CD8-positive, alpha-beta memory T cell (primary cell): ENCODE data around the gene FBXW4. TPM values are rescaled to one million over a fixed set of nuclear protein-coding genes. Genes with fewer than 3 reads are reported as not detected.
A peak's percentile ranks its signal among the peaks of the same experiment; 100 is the strongest.
"Not testable (repeated sequence)": the region's sequence is repeated elsewhere in the genome, so short reads cannot be mapped to it uniquely, and the experiment has no call there.

Experiments used
- CTCF ChIA-PET: fragments of 350-600 bp; sonication (Branson Sonifier 250); formaldehyde crosslinking; loops from one replicate; lab custom pipeline; 2021; ENCODE audit warnings: antibody characterized with exemption; lab: Charles Lee
- POLR2A ChIA-PET: fragments of 350-600 bp; sonication (Branson Sonifier 250); formaldehyde crosslinking; loops from one replicate; lab custom pipeline; 2021; ENCODE audit warnings: antibody characterized with exemption; lab: Charles Lee
- DNase-seq, 5 donors: peaks; one replicate each; pipeline versions ENCODE4 v3.0.0 to v3.0.0-alpha.2; 2020 to 2022; ENCODE audit warnings: mixed read lengths in 1 of 5
- H3K27ac ChIP-seq: one replicate; pipeline ENCODE4 v1.7.0; 2013; ENCODE audit warnings: low read depth, mild to moderate bottlenecking, low read length, moderate library complexity
- H3K27me3 ChIP-seq: 2 replicates; pipeline ENCODE4 v1.7.0; 2013; ENCODE audit warnings: low read length, mild to moderate bottlenecking; ENCODE audit not compliant: insufficient read depth, poor library complexity, severe bottlenecking
- H3K36me3 ChIP-seq: 2 replicates; pipeline ENCODE4 v1.7.0; 2013; ENCODE audit warnings: mild to moderate bottlenecking, low read length, moderate library complexity; ENCODE audit not compliant: insufficient read depth
- H3K4me1 ChIP-seq: 2 replicates; pipeline ENCODE4 v1.7.0; 2013; ENCODE audit warnings: mild to moderate bottlenecking, low read length, moderate library complexity; ENCODE audit not compliant: insufficient read depth
- H3K4me3 ChIP-seq: 2 replicates; pipeline ENCODE4 v1.7.0; 2013; ENCODE audit warnings: mild to moderate bottlenecking, low read length
- H3K9me3 ChIP-seq: 2 replicates; pipeline ENCODE4 v1.7.0; 2013; ENCODE audit warnings: mild to moderate bottlenecking, low read length
- H3K27ac Mint-ChIP-seq, 8 donors: one replicate each; pipeline ENCODE4 v1.8.0; 2020 to 2021; ENCODE audit warnings: mixed read lengths in 8 of 8, mild to moderate bottlenecking in 6 of 8, inconsistent platforms in 3 of 8, moderate library complexity in 3 of 8
- H3K27me3 Mint-ChIP-seq, 2 donors: one replicate each; pipeline ENCODE4 v1.8.0; 2020 to 2021; ENCODE audit warnings: mixed read lengths in 2 of 2, mild to moderate bottlenecking in 1 of 2, moderate library complexity in 1 of 2
- H3K36me3 Mint-ChIP-seq, 3 donors: one replicate each; pipeline ENCODE4 v1.8.0; 2020 to 2021; ENCODE audit warnings: mixed read lengths in 3 of 3, inconsistent platforms in 1 of 3, mild to moderate bottlenecking in 1 of 3
- H3K4me1 Mint-ChIP-seq, 3 donors: one replicate each; pipeline ENCODE4 v1.8.0; 2020 to 2021; ENCODE audit warnings: mixed read lengths in 3 of 3, inconsistent platforms in 1 of 3, mild to moderate bottlenecking in 1 of 3
- H3K4me3 Mint-ChIP-seq, 7 donors: one replicate each; pipeline ENCODE4 v1.8.0; 2020 to 2021; ENCODE audit warnings: mixed read lengths in 7 of 7, mild to moderate bottlenecking in 6 of 7, moderate library complexity in 4 of 7, inconsistent platforms in 2 of 7
- H3K9me3 Mint-ChIP-seq, 5 donors: one replicate each; pipeline ENCODE4 v1.8.0; 2020 to 2022; ENCODE audit warnings: mixed read lengths in 5 of 5, mild to moderate bottlenecking in 3 of 5, moderate library complexity in 2 of 5, inconsistent platforms in 1 of 5
- polyA plus RNA-seq: library from polyadenylated mRNA; unstranded; fragments of 300-500 nt; fragmentation: Illumina TruSeq; gene quantifications from one replicate; pipeline ENCODE4 v1.2.3, GENCODE V29; 2021
- total RNA-seq, 2 experiments: library from RNA; stranded (reverse); gene quantifications; one replicate each; pipeline ENCODE4 v1.2.3, GENCODE V29; 2021

Gene FBXW4
- total and polyA plus RNA-seq, 3 experiments from 2014 or later = 13.1 to 54.4 (median 44.2) TPM

- H3K27me3 ChIP-seq = no peaks in the 10 kb centered on the region
- CTCF ChIA-PET = no interaction called here
- POLR2A ChIA-PET = no interaction called here
- no peaks in the 10 kb centered on the region for H3K36me3 ChIP-seq
- peak overlapping the region in 6 of 8 donors; percentile 8 to 90 (median 66) for H3K27ac Mint-ChIP-seq
- peaks cover 12 to 52% (median 26%) of the 10 kb centered on the region in 3 donors for H3K4me1 Mint-ChIP-seq
- no peak for DNase-seq
- H3K27ac ChIP-seq = no peak overlapping the region
- H3K9me3 Mint-ChIP-seq = no peaks in the 10 kb centered on the region
- peaks cover 0 to 2% of the 10 kb centered on the region in 2 donors for H3K27me3 Mint-ChIP-seq
- H3K4me3 Mint-ChIP-seq = peak overlapping the region in 1 of 7 donors; percentile 51
- no peaks in the 10 kb centered on the region for H3K9me3 ChIP-seq
- H3K4me1 ChIP-seq = no peaks in the 10 kb centered on the region
- no peak overlapping the region for H3K4me3 ChIP-seq
- peaks cover 0 to 63% (median 8%) of the 10 kb centered on the region in 3 donors for H3K36me3 Mint-ChIP-seq
These were observed 55.6 kb downstream of the FBXW4 start for GRCh38 chr10:101639141-101639900.

- Mint-ChIP-seq H3K4me1 (peaks cover 29 to 56% (median 47%) of the 10 kb centered on the region in 3 donors), H3K36me3 (peaks cover 0 to 59% (median 8%) of the 10 kb centered on the region in 3 donors)
- H3K27ac Mint-ChIP-seq, H3K9me3 ChIP-seq, H3K27me3 ChIP-seq, CTCF ChIA-PET, DNase-seq, H3K4me3 ChIP-seq, H3K9me3 Mint-ChIP-seq, H3K4me3 Mint-ChIP-seq, H3K27me3 Mint-ChIP-seq, H3K36me3 ChIP-seq, POLR2A ChIA-PET, H3K27ac ChIP-seq, H3K4me1 ChIP-seq: not testable (repeated sequence)
These were observed 61.5 kb downstream of the FBXW4 start for GRCh38 chr10:101633510-101633909.

GRCh38 chr10:101631821-101632475, 63.0 kb downstream of the FBXW4 start:
- Mint-ChIP-seq H3K27me3 (no peaks in the 10 kb centered on the region), H3K4me3 (no peak overlapping the region), H3K36me3 (peaks cover 0 to 65% (median 7%) of the 10 kb centered on the region in 3 donors), H3K27ac (peak overlapping the region in 2 of 8 donors; percentile 52 to 63), H3K4me1 (peaks cover 37 to 66% (median 51%) of the 10 kb centered on the region in 3 donors), H3K9me3 (no peaks in the 10 kb centered on the region)
- ChIA-PET POLR2A (no interaction called here), CTCF (interaction anchor here (1.5 kb wide), 1 partner anchor 10 kb away, joined by 4 read pairs; no protein-coding TSS in a partner anchor)
- H3K4me3 ChIP-seq = no peak overlapping the region
- H3K27me3 ChIP-seq = no peaks in the 10 kb centered on the region
- DNase-seq = no peak
- H3K4me1 ChIP-seq = no peaks in the 10 kb centered on the region
- H3K36me3 ChIP-seq = peaks cover 16% of the 10 kb centered on the region
- H3K9me3 ChIP-seq = no peaks in the 10 kb centered on the region
- H3K27ac ChIP-seq = no peak overlapping the region

- Histone ChIP-seq H3K27me3 (no peaks in the 10 kb centered on the region), H3K36me3 (peaks cover 16% of the 10 kb centered on the region), H3K9me3 (no peaks in the 10 kb centered on the region), H3K27ac (no peak overlapping the region), H3K4me1 (no peaks in the 10 kb centered on the region), H3K4me3 (no peak overlapping the region)
- H3K27ac Mint-ChIP-seq = peak overlapping the region in 1 of 8 donors; percentile 73
- peaks cover 36 to 64% (median 49%) of the 10 kb centered on the region in 3 donors for H3K4me1 Mint-ChIP-seq
- H3K9me3 Mint-ChIP-seq = no peaks in the 10 kb centered on the region
- peaks cover 0 to 66% (median 5%) of the 10 kb centered on the region in 3 donors for H3K36me3 Mint-ChIP-seq
- H3K27me3 Mint-ChIP-seq = no peaks in the 10 kb centered on the region
- no peak overlapping the region for H3K4me3 Mint-ChIP-seq
- DNase-seq = no peak
- ChIA-PET CTCF (no interaction called here), POLR2A (no interaction called here)
These were observed 64.4 kb downstream of the FBXW4 start for GRCh38 chr10:101630633-101630920.

GRCh38 chr10:101629837-101630632, 64.9 kb downstream of the FBXW4 start:
- no peaks in the 10 kb centered on the region for H3K9me3 ChIP-seq
- H3K4me1 ChIP-seq = no peaks in the 10 kb centered on the region
- Mint-ChIP-seq H3K27me3 (no peaks in the 10 kb centered on the region), H3K36me3 (peaks cover 0 to 71% (median 7%) of the 10 kb centered on the region in 3 donors), H3K4me3 (no peak overlapping the region), H3K9me3 (no peaks in the 10 kb centered on the region), H3K4me1 (peaks cover 34 to 63% (median 44%) of the 10 kb centered on the region in 3 donors), H3K27ac (peak overlapping the region in 1 of 8 donors; percentile 73)
- no peak overlapping the region for H3K27ac ChIP-seq
- H3K27me3 ChIP-seq = no peaks in the 10 kb centered on the region
- CTCF ChIA-PET = no interaction called here
- POLR2A ChIA-PET = no interaction called here
- no peak for DNase-seq
- H3K36me3 ChIP-seq = peaks cover 16% of the 10 kb centered on the region
- no peak overlapping the region for H3K4me3 ChIP-seq

DNA sequence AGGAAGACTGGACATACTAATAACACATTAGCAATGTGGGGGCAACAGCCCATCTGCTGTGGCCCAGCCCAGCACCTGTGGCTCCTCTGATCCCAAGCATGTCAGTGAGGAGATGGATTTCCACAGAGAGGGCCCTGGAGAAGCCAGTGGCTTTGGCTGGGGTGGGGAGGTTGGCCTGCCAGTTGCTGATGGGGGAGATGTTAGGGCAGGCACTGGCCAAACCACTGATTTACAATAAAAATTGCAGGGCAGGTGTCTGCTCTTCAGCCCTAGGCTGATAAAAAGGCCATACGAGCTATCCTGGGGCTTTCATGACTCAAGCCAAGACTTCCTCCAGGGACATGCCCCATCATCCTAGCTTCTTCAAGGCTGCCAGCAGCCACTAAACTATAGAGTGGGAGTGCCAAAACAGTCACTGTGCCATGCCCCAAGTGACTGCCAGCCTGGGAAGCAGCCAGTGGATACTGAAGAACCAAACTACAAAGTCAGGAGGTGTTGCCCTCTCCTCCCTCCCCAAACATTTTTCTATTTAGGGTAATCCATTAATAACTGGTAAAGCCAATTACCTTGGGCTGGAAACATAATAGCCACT, 69.1 kb downstream of the FBXW4 start:
- H3K27ac ChIP-seq = no peak overlapping the region
- no peak for DNase-seq
- Mint-ChIP-seq H3K27me3 (no peaks in the 10 kb centered on the region), H3K4me3 (no peak overlapping the region), H3K4me1 (peaks cover 20 to 40% (median 22%) of the 10 kb centered on the region in 3 donors), H3K36me3 (peaks cover 0 to 86% (median 14%) of the 10 kb centered on the region in 3 donors), H3K9me3 (no peaks in the 10 kb centered on the region), H3K27ac (peak overlapping the region in 1 of 8 donors; percentile 33)
- H3K4me1 ChIP-seq = no peaks in the 10 kb centered on the region
- POLR2A ChIA-PET = no interaction called here
- peaks cover 24% of the 10 kb centered on the region for H3K36me3 ChIP-seq
- no peak overlapping the region for H3K4me3 ChIP-seq
- no peaks in the 10 kb centered on the region for H3K27me3 ChIP-seq
- H3K9me3 ChIP-seq = no peaks in the 10 kb centered on the region
- CTCF ChIA-PET = no interaction called here

- H3K4me3 Mint-ChIP-seq = no peak overlapping the region
- Histone ChIP-seq H3K27ac (no peak overlapping the region), H3K36me3 (peaks cover 37% of the 10 kb centered on the region), H3K27me3 (no peaks in the 10 kb centered on the region), H3K4me3 (no peak overlapping the region), H3K9me3 (no peaks in the 10 kb centered on the region), H3K4me1 (no peaks in the 10 kb centered on the region)
- peak overlapping the region in 4 of 8 donors; percentile 12 to 90 (median 48) for H3K27ac Mint-ChIP-seq
- H3K36me3 Mint-ChIP-seq = peaks cover 0 to 87% (median 14%) of the 10 kb centered on the region in 3 donors
- H3K4me1 Mint-ChIP-seq = peaks cover 10 to 29% (median 14%) of the 10 kb centered on the region in 3 donors
- ChIA-PET CTCF (no interaction called here), POLR2A (no interaction called here)
- H3K9me3 Mint-ChIP-seq = no peaks in the 10 kb centered on the region
- no peak for DNase-seq
- H3K27me3 Mint-ChIP-seq = no peaks in the 10 kb centered on the region
These were observed 70.4 kb downstream of the FBXW4 start for GRCh38 chr10:101624526-101625102.
